ENCODE results near the gene APP. TPM values are rescaled to one million over a fixed set of nuclear protein-coding genes. Genes with fewer than 3 reads are reported as not detected.

APP gene
- total RNA-seq, 1 donor from 2014 or later, result 1,137 TPM

GRCh38 chr21:26123012-26123411, 47.6 kb downstream of the APP start:
- H3K4me3 Mint-ChIP-seq (ENCODE audit: unreplicated experiment), result no peak overlapping the region
- H3K36me3 Mint-ChIP-seq (ENCODE audit: low read depth, unreplicated experiment), result peaks cover 14% of the 10 kb centered on the region
- TF ChIP-seq CTCF (IDR thresholded peaks at IDR 0.05; ENCODE audit: unreplicated experiment), result no peak
- H3K4me1 Mint-ChIP-seq (ENCODE audit: unreplicated experiment), result peaks cover 41% of the 10 kb centered on the region
- DNase-seq (ENCODE audit: low spot score), result no peak
- H3K27ac Mint-ChIP-seq (ENCODE audit: unreplicated experiment), result no peak overlapping the region
- H3K9me3 Mint-ChIP-seq (ENCODE audit: unreplicated experiment), result no peaks in the 10 kb centered on the region
- H3K27me3 Mint-ChIP-seq (ENCODE audit: unreplicated experiment), result peaks cover 2% of the 10 kb centered on the region

GRCh38 chr21:26120828-26121227, 49.7 kb downstream of the APP start:
- Mint-ChIP-seq H3K36me3 (ENCODE audit: low read depth, unreplicated experiment) (peaks cover 13% of the 10 kb centered on the region), H3K4me1 (ENCODE audit: unreplicated experiment) (peaks cover 42% of the 10 kb centered on the region), H3K27ac (ENCODE audit: unreplicated experiment) (no peak overlapping the region), H3K9me3 (ENCODE audit: unreplicated experiment) (no peaks in the 10 kb centered on the region), H3K27me3 (ENCODE audit: unreplicated experiment) (peaks cover 2% of the 10 kb centered on the region), H3K4me3 (ENCODE audit: unreplicated experiment) (no peak overlapping the region)
- no peak for TF ChIP-seq CTCF (IDR thresholded peaks at IDR 0.05; ENCODE audit: unreplicated experiment)
- DNase-seq (ENCODE audit: low spot score), result no peak

GRCh38 chr21:26119906-26120305, 50.7 kb downstream of the APP start:
- Mint-ChIP-seq H3K36me3 (ENCODE audit: low read depth, unreplicated experiment) (peaks cover 6% of the 10 kb centered on the region), H3K27ac (ENCODE audit: unreplicated experiment) (no peak overlapping the region), H3K9me3 (ENCODE audit: unreplicated experiment) (no peaks in the 10 kb centered on the region), H3K27me3 (ENCODE audit: unreplicated experiment) (peaks cover 2% of the 10 kb centered on the region), H3K4me1 (ENCODE audit: unreplicated experiment) (peaks cover 39% of the 10 kb centered on the region), H3K4me3 (ENCODE audit: unreplicated experiment) (no peak overlapping the region)
- no peak for TF ChIP-seq CTCF (IDR thresholded peaks at IDR 0.05; ENCODE audit: unreplicated experiment)
- no peak for DNase-seq (ENCODE audit: low spot score)

GRCh38 chr21:26118938-26119540, 51.5 kb downstream of the APP start:
- no peak for DNase-seq (ENCODE audit: low spot score)
- TF ChIP-seq CTCF (IDR thresholded peaks at IDR 0.05; ENCODE audit: unreplicated experiment), result no peak
- Mint-ChIP-seq H3K4me3 (ENCODE audit: unreplicated experiment) (no peak overlapping the region), H3K9me3 (ENCODE audit: unreplicated experiment) (no peaks in the 10 kb centered on the region), H3K4me1 (ENCODE audit: unreplicated experiment) (peaks cover 39% of the 10 kb centered on the region), H3K27ac (ENCODE audit: unreplicated experiment) (peak overlapping the region; percentile 71), H3K36me3 (ENCODE audit: low read depth, unreplicated experiment) (peaks cover 3% of the 10 kb centered on the region), H3K27me3 (ENCODE audit: unreplicated experiment) (peaks cover 4% of the 10 kb centered on the region)

GRCh38 chr21:26117972-26118367, 52.6 kb downstream of the APP start:
- Mint-ChIP-seq H3K36me3 (ENCODE audit: low read depth, unreplicated experiment) (peaks cover 3% of the 10 kb centered on the region), H3K27ac (ENCODE audit: unreplicated experiment) (no peak overlapping the region), H3K4me3 (ENCODE audit: unreplicated experiment) (no peak overlapping the region), H3K27me3 (ENCODE audit: unreplicated experiment) (peaks cover 4% of the 10 kb centered on the region), H3K4me1 (ENCODE audit: unreplicated experiment) (peaks cover 48% of the 10 kb centered on the region), H3K9me3 (ENCODE audit: unreplicated experiment) (no peaks in the 10 kb centered on the region)
- DNase-seq (ENCODE audit: low spot score), result no peak
- TF ChIP-seq CTCF (IDR thresholded peaks at IDR 0.05; ENCODE audit: unreplicated experiment), result no peak
